HG03039 (cell line): ENCODE measurements around the gene P3H1.
"Not testable (repeated sequence)": the region's sequence is repeated elsewhere in the genome, so short reads cannot be mapped to it uniquely, and the experiment has no call there.

Source experiments
- ATAC-seq: cut with Tn5 transposase; IDR thresholded peaks from one replicate; pipeline ENCODE4 v1.9.1; 2021; ENCODE audit warnings: mild to moderate bottlenecking, moderate library complexity; ENCODE audit not compliant: unreplicated experiment

Gene P3H1

DNA sequence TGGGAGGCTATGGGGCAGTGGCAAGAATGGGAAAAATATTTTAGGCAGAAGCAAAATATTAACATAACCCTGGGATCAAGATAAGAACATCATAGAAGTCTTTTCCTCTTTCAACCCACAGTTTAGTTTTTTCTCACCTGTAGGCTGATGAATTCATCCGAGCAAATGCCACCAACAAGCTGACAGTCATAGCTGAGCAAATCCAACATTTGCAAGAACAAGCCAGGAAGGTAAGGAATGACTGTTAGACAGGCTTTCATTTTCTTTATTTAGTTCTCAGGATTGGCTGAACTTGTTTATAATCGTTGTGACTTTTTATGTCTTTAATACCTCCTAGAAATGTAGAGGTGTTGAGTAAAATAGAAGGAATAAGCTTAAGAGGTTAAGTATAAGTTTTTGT lies 6.6 kb upstream of the P3H1 start:
- no peak for ATAC-seq

DNA sequence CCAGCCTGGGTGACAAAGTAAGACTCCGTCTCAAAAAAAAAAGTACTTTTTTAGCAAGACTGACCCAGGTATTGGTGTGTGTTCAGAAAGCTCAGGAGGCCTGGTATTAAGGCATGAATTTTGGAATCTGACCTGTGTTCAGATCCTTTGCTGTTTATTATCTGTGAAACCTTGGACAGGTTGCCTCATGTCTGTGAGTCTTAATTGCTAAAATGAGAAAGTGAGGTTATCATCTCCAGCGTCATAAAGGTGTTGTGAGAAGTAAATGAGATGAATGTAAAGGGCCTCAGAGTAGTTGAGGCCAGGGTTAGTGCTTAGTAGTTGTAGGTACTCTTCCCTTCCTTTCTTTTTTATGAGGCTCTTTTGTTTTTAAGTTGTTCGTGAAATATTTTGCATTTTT lies 3.0 kb upstream of the P3H1 start:
- ATAC-seq, result no peak

DNA sequence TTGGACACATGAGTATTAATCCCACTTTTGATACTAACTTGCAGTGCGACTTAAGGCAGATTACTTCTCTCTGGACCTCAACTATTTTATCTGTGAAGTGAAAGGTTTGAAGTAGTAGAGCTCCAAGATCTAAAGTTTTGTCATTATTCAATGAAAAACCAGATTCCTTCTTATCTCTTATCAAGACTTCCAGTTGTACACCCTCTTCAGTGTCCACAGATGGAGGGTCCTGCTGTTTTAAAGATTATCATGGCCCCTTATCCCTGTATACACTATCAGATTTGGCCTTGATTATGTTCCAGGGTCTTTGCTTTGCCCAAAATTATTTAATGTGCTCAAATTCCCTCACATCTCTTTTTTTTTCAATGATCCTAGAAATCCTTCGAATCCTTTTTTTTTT lies 1.3 kb upstream of the P3H1 start:
- ATAC-seq, result no peak

DNA sequence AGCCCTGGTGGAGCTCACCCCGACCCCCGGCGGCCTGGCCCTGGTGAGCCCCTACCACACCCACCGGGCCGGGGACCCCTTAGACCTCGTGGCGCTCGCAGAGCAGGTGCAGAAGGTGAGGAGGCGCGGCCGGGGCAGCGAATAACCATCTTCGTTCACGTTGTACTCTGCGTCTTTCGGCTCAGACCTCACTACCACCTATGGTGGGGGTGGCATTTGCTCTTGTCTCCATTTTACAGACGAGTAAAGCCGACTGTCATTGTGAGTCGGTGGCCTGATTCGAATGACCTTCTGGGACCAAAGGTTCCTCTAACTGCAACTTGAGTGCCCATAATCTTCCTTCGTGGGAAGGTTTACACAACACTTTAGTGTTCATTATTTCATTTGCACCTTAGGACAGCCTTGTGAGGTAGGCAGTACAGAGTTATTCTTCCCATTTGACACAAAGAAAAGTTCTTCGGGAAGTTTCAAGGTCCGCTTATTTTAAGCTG lies 727 bp upstream of the P3H1 start:
- no peak for ATAC-seq

DNA sequence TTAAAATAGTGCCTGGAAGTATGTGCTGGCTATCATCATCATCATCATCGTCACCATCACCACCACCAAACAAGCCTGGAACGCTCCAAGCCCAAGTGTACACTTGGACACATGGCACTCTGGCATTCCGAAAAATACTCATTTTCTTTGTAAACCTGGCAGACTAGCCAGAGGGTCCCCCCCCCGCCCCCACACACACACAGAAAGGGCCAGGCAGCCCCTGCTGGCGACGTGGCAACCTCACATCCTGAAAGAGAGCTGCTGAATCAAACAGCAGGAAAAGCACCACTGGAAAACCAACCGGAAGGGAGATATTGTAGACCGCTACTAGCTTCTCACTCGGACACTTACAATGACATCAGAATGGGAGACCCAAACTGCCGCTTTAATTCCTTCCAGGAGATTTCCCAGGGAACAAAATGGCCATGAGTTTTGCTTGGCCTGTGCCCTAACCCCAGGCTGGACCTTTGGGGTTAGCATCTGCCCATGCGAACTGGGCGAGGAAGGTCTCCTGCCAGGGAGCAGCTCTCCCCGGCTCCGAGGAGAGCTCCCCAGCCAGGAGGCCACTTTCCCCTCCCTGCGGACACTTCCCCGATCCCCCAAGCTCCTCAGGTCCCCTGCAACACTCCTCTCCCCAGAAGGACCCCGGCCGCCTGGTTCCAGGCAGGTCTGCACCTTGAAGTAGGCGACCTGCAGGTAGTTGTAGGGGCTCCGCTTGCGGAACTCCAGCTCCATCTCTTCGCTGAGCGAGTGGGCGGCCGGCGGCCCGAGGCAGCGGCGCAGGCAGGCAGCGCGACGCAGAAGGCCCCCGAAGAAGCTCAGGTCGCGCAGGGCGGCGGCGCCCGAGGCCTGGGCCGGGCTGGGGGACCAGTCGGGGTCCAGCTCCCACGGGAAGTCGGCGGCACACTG lies 742 bp downstream of the P3H1 start:
- peak; percentile 22 for ATAC-seq

DNA sequence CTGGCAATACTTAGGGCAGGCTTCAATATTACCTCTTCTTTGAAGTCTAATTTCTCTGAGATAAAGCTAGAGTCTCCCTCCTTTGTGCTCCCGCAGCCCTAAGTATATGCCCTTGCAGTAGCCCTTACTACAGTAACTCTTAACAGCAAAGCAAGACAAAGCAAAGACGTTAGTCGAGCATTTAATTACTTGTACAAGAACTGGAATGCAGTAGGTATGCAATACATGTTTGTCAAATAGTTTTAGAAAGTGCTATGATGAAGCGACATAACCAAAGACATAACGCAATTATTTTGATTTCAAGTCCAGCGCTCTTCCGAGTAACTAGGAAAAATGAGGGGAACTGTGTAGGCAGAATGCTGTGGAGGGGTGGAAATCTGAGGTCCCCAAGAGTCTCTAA lies 1.6 kb downstream of the P3H1 start:
- no peak for ATAC-seq

DNA sequence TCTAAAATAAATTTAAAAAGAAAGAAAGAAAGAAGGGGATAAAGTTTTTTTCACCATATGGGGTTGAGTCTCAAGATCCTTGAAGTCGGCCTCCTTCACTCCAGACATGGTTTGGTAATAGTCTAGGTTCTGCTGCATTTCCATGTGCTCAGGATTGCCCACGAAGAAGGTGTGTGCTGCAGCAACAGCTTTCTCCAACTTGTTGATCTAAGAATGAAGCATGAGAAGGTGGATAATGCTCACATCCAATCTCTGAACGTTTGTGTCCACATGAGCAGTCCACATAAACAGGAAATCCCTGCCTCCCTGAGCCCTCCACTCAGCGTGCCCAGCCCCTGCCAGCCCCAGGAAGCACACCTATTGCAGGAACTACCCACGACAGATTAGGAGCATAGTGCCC lies 4.6 kb downstream of the P3H1 start:
- no peak for ATAC-seq

DNA sequence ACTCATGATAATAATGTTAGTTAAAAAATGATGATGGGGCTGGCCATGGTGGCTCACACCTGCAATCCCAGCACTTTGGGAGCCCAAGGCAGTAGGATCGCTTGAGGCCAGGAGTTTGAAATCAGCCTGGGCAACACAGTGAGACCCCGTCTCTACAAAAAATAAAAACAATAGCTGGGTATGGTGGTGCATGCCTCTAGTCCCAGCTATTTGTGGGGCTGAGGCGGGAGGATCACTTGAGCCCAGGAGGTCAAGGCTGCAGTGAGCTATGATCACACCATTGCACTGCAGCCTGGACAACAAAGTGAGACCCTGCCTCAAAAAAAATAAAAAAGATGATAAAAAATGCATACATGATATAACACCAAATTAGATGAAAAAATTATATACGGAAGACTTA lies 5.3 kb downstream of the P3H1 start:
- ATAC-seq, result no peak

DNA sequence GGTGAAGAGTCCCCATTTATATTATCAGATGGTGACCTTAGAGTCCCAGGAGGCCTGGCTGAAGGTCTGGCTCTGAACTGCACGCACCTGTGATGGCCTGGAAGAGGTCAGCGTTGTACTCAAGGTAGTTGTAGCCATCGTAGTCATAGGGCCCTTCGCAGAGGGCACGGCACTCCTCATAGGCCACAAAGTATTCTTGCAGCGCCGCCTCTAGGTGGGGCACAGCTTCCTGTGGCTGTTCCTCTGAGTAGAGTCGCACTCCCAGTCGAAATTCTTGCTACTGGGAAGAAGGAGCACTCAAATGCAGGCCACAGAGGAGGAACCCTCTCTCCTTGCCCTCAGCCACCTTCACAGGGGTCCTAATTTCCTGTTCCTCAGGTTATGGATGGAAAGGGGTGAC lies 7.7 kb downstream of the P3H1 start:
- ATAC-seq, result no peak

DNA sequence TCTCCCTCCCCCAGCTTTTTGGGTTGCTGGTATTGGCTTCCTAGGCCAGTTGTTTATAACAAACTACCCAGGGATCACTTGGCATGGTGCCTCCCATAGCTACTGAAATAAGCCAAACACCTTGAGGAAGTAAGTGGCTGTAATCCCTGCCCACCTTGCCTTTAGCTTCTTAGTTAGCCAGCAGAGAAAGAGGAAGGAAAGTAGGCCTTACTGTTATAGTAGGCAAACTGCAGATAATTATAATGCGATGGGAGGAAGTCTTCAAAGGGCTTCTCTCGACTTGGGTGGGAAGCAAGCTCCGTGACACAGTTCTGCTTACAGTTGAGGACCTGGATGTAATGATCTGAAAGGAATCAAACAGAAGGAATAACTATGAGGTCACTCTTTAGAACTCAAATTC lies 8.2 kb downstream of the P3H1 start:
- no peak for ATAC-seq

DNA sequence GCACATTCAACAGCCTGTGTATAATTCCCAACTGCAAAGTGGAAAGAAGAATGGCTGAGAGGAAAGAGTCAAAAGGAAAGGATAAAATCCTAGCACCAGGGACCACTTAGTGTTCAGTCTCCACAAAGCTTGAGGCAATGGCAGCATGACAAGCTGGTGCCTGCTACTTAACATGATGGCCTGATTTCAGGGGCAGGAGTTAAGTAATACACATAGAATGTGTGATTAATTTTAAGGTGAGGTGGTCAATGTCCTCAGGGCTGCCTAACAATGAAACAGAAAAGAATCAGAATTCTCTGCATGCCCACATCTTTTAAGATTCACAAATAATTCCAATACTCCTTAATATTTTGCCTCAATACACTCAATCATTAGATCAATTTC lies 8.9 kb downstream of the P3H1 start:
- ATAC-seq, result no peak

DNA sequence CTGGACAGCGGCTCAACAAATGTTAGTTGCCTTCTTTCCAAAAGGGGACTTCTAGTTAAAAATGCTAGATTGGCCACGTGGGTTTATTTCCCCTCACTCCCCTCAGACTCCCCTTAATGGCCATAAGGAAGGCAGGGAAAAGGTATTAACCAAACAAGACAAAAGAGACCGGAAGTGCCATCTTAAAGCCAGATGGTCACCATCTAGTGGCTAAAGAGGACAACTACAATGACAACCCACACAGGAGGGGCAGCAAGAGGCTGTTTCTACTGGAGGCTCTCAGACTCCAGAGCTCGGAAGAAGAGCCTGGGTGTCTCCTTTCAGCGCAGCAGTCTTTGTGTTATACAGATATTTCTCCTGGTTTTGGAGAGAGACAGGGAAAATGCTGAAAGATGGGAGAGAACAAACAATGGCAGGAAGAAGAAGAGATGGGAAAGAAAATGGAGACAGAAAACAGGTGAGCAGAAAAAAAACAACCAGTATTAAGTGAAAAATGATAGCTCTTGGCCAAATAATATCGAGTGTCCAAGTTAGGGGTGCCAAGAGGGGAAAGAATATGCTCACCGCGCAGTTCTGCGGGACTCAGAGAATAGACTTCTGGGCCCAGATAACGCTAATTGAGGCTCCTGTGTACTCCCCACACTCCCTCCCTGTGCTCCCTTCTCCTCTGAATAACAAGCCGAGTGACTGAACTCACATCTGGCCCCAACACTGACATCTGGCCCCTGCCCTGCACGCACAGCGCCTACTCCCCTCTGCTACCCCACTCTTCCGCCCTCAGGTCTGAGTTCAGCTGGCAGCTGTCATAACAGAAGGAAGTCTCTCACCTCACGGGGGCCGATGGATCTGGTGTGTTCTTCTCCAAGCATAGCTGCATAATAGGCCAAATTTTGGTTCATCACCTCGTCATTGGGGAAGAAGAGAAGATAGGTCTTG lies 9.6 kb downstream of the P3H1 start:
- ATAC-seq, result no peak

DNA sequence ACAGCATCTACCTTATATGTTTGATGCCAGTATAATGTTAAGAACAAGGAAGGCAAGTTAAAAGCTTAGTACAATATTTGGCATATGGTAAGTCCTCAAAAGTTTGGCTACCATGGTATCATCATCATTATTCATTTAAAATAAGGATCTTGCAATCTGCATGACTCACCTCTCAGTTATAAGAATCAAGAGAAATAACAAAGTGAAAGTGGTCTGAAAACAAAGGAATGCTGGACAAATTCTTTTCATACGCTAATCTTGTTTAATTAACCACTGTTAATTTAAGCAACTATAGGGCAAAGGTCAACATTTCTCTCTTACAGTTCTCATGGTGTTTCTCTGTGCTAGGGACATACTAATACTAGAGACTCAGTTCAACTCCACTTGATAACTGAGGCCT lies 13.8 kb downstream of the P3H1 start:
- no peak for ATAC-seq

DNA sequence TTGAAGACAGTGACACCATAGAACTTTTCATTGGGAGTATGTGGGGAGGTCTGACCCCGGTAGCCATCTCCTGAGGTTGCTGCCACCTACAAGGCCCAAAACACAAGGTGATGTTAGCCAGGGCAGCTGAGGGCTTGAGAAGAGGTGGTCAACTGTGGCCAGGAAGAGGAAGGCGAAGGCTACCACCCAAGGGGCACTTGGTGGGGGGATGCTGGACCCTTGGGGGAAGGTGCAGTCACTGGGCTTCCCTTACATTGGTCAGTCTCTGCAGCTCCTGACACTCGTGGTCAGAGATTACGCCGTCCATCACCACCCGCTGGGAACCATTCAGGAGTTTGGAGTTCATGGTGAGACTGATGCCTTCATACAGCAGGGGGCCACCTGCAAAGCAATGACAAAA lies 14.5 kb downstream of the P3H1 start:
- ATAC-seq, result no peak

DNA sequence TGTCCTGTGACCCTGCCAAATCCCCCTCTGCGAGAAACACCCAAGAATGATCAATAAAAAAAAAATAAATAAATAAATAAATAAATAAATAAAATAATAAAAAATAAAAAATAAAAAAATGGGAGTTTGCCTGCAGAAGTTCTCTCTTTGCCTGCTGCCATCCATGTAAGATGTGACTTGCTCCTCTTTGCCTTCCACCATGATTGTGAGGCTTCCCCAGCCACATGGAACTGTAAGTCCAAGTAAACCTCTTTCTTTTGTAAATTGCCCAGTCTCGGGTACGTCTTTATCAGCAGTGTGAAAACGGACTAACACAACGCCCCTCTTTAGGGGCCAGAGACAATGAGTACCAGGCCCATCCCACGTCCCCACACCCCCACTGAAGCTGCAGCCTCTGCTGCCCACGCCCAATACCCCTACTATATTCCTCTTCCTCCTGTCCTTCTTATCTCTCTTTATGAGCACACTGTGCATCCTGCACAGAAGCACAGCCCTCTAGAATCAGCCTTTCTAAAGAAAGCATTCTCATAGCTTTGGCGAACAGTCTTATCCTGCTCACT lies 15.2 kb downstream of the P3H1 start:
- not testable (repeated sequence) for ATAC-seq

DNA sequence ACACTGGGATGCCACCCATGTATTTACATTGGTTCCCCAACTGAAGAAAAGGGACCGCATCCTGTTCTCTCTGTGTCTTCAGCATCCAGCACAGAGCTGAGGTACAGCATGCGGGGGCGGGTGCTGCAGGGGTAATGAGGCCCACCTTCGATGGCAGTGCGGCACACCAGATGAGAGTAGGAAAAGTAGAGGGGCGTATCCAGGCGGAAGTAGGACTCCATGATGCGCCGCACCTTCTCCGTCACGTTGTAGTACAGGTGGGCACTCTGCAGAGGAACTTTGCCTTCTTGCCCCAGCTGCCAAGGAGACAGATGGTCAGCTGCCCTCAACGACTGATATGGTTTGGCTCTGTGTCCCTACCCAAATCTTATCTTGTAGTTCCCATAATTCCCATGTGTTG lies 16.8 kb downstream of the P3H1 start:
- no peak for ATAC-seq

DNA sequence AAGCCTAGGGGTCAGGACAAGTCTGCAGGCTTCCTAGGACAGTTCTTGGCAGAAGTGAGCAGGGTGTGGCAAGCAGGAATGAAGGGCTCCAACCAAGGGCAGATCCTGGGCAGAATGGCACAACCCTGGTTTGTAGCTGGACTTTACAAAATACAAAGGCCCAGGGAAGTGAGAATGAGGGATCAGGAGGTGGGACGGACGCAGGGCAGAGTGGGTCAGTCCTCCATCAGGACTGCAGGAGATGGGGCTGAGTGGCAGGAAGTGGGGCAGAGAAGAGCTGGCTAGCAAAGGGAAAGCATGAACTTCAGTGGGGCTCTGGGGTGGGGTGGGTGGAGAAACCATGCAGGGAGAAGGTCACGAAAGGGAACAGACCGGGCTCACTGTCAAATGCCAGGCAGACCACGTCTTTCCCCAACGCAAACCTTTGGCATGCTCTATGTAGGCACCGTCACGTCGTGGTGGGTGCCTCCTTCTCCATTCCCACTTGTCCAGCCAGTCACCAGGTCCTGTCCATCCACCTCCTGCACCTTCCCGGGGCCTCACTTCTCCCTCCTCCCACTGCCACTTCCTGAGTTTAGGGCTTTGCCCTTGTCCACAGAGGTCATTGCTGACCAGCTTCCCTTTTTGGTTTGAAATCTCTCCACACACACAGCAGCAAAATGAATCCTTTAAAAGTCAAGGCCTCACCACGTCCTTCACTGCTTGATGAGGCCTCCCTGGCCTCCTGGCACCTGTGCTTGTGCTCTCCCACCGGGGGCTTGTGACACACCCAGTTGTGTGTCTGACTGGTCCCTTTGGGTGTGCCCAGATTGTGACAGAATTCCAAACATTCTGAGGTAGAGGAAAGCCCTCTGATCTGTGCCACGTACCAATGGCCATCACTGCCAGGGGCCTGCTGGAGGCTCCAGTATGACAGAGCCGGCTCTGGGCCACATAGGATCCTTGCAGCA lies 18.1 kb downstream of the P3H1 start:
- no peak for ATAC-seq

DNA sequence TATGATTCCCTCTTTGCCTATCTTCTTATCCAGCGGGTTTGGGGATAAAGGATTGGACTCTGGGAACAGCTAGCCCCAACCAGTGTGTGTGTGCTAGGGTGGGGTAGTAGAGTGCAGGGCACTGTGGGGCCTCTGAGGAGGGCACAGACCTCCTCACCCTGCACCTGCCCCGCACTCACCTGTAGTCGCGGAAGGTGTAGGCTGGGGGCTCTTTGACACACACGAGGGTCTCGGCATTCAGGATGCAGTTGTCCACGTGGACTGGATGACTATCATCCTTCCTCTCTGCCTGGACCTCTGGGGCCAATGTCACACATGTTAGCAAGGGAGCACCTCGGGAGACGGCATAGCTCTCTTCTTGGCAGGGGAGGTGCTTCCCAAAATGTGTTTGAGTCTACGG lies 18.8 kb downstream of the P3H1 start:
- ATAC-seq, result no peak

DNA sequence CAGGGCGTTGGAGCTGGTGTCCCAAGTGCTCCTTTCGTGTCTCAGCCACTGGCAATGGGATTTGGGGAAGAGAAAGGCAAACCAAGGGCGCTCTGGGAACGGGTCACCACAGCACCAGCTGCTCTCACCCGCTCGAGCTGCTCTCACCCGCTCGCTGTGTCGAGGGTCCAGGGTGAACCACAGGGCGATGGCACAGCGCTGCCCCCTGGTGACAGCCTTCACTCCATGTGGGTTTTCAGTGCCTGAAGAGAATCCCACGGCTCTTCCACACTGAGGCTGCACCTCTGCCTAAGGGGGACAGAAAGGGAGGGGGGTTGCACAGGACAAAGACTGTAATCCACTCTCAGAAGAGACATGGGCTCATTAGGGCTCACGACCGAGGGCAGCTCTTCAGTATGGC lies 19.7 kb downstream of the P3H1 start:
- ATAC-seq, result no peak

DNA sequence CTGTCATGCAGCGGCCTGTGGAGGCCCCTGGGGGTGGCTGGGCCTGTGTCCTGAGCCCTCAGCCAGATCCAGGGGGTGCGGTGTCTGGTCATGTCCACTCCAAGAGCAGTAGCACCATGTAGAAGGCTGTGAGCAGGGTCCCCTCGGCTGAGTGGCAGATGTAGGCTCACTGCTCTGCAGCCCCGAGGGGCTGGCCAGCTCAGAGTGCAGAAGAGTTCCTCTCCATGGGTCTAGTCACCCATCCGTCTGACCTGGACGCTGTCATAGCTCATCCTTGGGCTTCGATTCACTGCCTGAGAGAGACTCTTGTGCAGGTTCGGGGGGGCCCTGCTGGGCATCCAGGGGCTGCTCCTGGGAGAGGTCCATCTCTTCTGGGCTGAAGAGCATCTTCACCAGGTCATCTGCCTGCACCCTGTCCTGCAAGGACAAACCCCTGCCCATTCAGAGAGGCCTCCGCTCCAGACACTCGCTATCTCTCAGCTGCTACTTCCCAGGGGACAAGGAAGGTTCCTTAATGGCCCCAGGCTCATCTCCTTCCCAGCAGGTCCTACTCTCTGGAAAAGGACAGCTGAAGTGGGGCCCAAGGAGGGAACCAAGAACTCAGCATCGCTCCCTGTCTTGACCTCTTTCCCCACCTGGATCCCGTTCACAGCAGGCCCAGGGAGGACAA lies 20.3 kb downstream of the P3H1 start:
- ATAC-seq, result no peak
